IPS-NIHi7 (cell line): ENCODE results near the gene CCP110.
"Not testable (repeated sequence)": the region's sequence is repeated elsewhere in the genome, so short reads cannot be mapped to it uniquely, and the experiment has no call there.

Experiments used
- DNase-seq: peaks from one replicate; pipeline ENCODE4 v3.0.0; 2012; ENCODE audit warnings: mixed read lengths; ENCODE audit errors: extremely low spot score

Gene CCP110

GRCh38 chr16:19513377-19514053 is 10.2 kb upstream of the CCP110 start:
- no peak for DNase-seq

GRCh38 chr16:19515757-19516156 is 8.0 kb upstream of the CCP110 start:
- DNase-seq: no peak

- DNase-seq: no peak
These were observed 6.2 kb upstream of the CCP110 start for GRCh38 chr16:19517424-19518089.

- DNase-seq: no peak
These were observed 5.4 kb upstream of the CCP110 start for GRCh38 chr16:19518388-19518787.

- no peak for DNase-seq
These were observed 2.8 kb upstream of the CCP110 start for GRCh38 chr16:19520861-19521331.

- peak; percentile 97 for DNase-seq
These were observed 2.0 kb upstream of the CCP110 start, which contains the start of gene GDE1 for GRCh38 chr16:19521471-19522396. Gene GDE1 (minus strand): TSS chr16:19522098. CDS start chr16:19521964, 134 bp downstream.

- DNase-seq: no peak
These were observed 1.4 kb upstream of the CCP110 start for GRCh38 chr16:19522397-19522732.

GRCh38 chr16:19522760-19523159 is 982 bp upstream of the CCP110 start:
- no peak for DNase-seq

GRCh38 chr16:19523184-19523558 is 571 bp upstream of the CCP110 start:
- DNase-seq: no peak

- no peak for DNase-seq
These were observed 544 bp downstream of the CCP110 start for GRCh38 chr16:19524356-19524615.

- no peak for DNase-seq
These were observed 1.1 kb downstream of the CCP110 start for GRCh38 chr16:19524616-19525384.

GRCh38 chr16:19525385-19525723 is 1.6 kb downstream of the CCP110 start:
- DNase-seq: no peak

- no peak for DNase-seq
These were observed 3.4 kb downstream of the CCP110 start for GRCh38 chr16:19527161-19527560.

GRCh38 chr16:19528666-19529065 is 4.9 kb downstream of the CCP110 start:
- DNase-seq: no peak

- DNase-seq: no peak
These were observed 8.9 kb downstream of the CCP110 start for GRCh38 chr16:19532601-19533000.

- no peak for DNase-seq
These were observed 16.7 kb downstream of the CCP110 start for GRCh38 chr16:19540241-19540970.

GRCh38 chr16:19542138-19542821 is 18.5 kb downstream of the CCP110 start:
- DNase-seq: no peak

- not testable (repeated sequence) for DNase-seq
These were observed 19.7 kb downstream of the CCP110 start for GRCh38 chr16:19543278-19543996.

GRCh38 chr16:19548144-19548543 is 24.4 kb downstream of the CCP110 start:
- no peak for DNase-seq

- DNase-seq: no peak
These were observed 25.9 kb downstream of the CCP110 start for GRCh38 chr16:19549673-19550072.
